OCI-LY1 (cell line): ENCODE measurements around the gene ZNF468.
"Not testable (repeated sequence)": the region's sequence is repeated elsewhere in the genome, so short reads cannot be mapped to it uniquely, and the experiment has no call there.

Source experiments
- H2AFZ ChIP-seq: fragments of 200-600 bp; sonication (generic), shearing (Covaris generic); 2 replicates; pipeline ENCODE4 v1.6.0; 2014; ENCODE audit warnings: antibody characterized with exemption, mild to moderate bottlenecking, low read length
- H3F3A ChIP-seq: fragments of 200-600 bp; sonication (generic), shearing (Covaris generic); 2 replicates; pipeline ENCODE4 v1.6.0; 2014; ENCODE audit warnings: mild to moderate bottlenecking, antibody characterized with exemption, low read length, moderate library complexity; ENCODE audit not compliant: insufficient read depth
- H3K27ac ChIP-seq: fragments of 200-600 bp; sonication (generic); 2 replicates; pipeline ENCODE4 v1.5.1; 2014; ENCODE audit warnings: low read length, mixed run types, mild to moderate bottlenecking, low read depth; ENCODE audit not compliant: poor library complexity, severe bottlenecking
- H3K27me3 ChIP-seq: fragments of 200-600 bp; sonication (generic); 2 replicates; pipeline ENCODE4 v1.6.0; 2014; ENCODE audit warnings: antibody characterized with exemption, mild to moderate bottlenecking, low read length, moderate library complexity; ENCODE audit not compliant: insufficient read depth
- H3K36me3 ChIP-seq: fragments of 200-600 bp; sonication (generic); 2 replicates; pipeline ENCODE4 v1.6.1; 2014; ENCODE audit warnings: mild to moderate bottlenecking, antibody characterized with exemption, low read length, moderate library complexity, mixed read lengths; ENCODE audit not compliant: insufficient read depth
- H3K4me1 ChIP-seq: fragments of 200-600 bp; sonication (generic); 2 replicates; pipeline ENCODE4 v1.5.1; 2014; ENCODE audit warnings: mild to moderate bottlenecking, low read length, moderate library complexity; ENCODE audit not compliant: insufficient read depth, severe bottlenecking
- H3K4me2 ChIP-seq: fragments of 200-600 bp; sonication (generic), shearing (Covaris generic); 2 replicates; pipeline ENCODE4 v1.6.1; 2014; ENCODE audit warnings: low read length
- H3K4me3 ChIP-seq: fragments of 200-600 bp; sonication (generic); 2 replicates; pipeline ENCODE4 v1.5.1; 2014; ENCODE audit warnings: low read length, low read depth, mild to moderate bottlenecking, mixed read lengths; ENCODE audit not compliant: poor library complexity, severe bottlenecking
- H3K79me2 ChIP-seq: fragments of 200-600 bp; shearing (Covaris generic); 2 replicates; pipeline ENCODE4 v1.6.1; 2016; ENCODE audit warnings: mixed run types, low read length, mixed read lengths; ENCODE audit not compliant: insufficient read depth
- H3K9ac ChIP-seq: fragments of 200-600 bp; sonication (generic), shearing (Covaris generic); 2 replicates; pipeline ENCODE4 v1.6.1; 2014; ENCODE audit warnings: mild to moderate bottlenecking, low read length, mixed read lengths
- H3K9me2 ChIP-seq: fragments of 200-600 bp; sonication (generic), shearing (Covaris generic); 2 replicates; pipeline ENCODE4 v1.6.1; 2014; ENCODE audit warnings: low read depth, mild to moderate bottlenecking, low read length, mixed read lengths
- H3K9me3 ChIP-seq: fragments of 200-600 bp; shearing (Covaris generic); 2 replicates; pipeline ENCODE4 v1.6.1; 2014; ENCODE audit warnings: low read length, mixed read lengths
- H4K20me1 ChIP-seq: fragments of 200-600 bp; sonication (generic), shearing (Covaris generic); 2 replicates; pipeline ENCODE4 v1.6.0; 2016; ENCODE audit warnings: mild to moderate bottlenecking, low read length; ENCODE audit not compliant: insufficient read depth
- EZH2 ChIP-seq: fragments of 200-600 bp; sonication (generic), shearing (Covaris generic); IDR thresholded peaks from 2 replicates; pipeline ENCODE4 v1.8.0; 2017; ENCODE audit warnings: borderline replicate concordance, mixed run types, mild to moderate bottlenecking, antibody characterized with exemption, low read length, moderate library complexity, mixed read lengths
- TF ChIP-seq, protein P1 (sequence below): fragments of 200-600 bp; sonication (generic), shearing (Covaris generic); IDR thresholded peaks from 2 replicates; pipeline ENCODE4 v1.5.1; 2017; ENCODE audit warnings: mild to moderate bottlenecking, antibody characterized with exemption, low read length, moderate library complexity, mixed read lengths

Gene ZNF468

DNA sequence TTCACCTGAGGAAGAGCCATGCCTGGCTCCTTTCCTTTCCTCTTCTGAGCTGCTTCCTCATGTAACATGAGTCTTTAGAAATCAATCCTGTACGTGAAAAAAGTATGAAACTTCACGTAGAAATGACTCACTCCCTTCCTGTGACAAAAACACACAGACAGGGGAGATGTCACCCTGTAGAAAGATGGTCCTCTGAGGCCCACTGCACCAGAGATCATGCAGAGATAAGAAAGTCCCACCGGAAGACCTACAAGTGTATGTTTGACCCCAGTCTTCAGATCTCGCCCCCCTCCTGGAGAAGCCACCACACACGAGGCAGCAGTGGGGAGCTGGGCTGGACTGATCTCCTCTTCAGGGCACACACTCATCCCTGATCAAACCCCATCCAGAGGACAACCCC lies 23.9 kb downstream of the ZNF468 start:
- H3K27ac ChIP-seq, H4K20me1 ChIP-seq, H3K27me3 ChIP-seq, H3F3A ChIP-seq, H3K4me3 ChIP-seq, H3K4me1 ChIP-seq, H3K9ac ChIP-seq, H3K79me2 ChIP-seq, H3K9me2 ChIP-seq, H3K4me2 ChIP-seq, H2AFZ ChIP-seq: not testable (repeated sequence)
- peaks cover 13% of the 10 kb centered on the region for H3K36me3 ChIP-seq
- peaks cover 11% of the 10 kb centered on the region for H3K9me3 ChIP-seq

DNA sequence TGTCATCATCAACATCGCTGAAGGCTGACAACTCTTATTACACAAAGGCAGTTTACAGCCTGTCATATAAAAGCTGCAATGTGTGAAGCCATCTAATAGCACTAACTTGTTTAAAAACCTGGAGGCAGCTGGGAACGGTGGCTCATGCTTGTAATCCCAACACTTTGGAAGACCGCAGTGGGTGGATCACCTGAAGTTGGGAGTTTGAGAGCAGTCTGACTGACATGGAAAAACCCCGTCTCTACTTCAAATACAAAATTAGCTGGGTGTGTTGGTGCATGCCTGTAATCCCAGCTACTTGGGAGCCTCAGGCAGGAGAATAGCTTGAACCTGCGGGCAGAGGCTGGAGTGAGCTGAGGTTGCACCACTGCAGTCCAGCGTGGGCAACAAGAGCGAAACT lies 27.6 kb downstream of the ZNF468 start:
- not testable (repeated sequence) for H3F3A ChIP-seq, H3K27ac ChIP-seq, H3K79me2 ChIP-seq, H4K20me1 ChIP-seq, H3K9ac ChIP-seq, H3K9me3 ChIP-seq, H3K9me2 ChIP-seq, H3K27me3 ChIP-seq, H3K4me3 ChIP-seq, H3K4me2 ChIP-seq, H2AFZ ChIP-seq, H3K36me3 ChIP-seq, H3K4me1 ChIP-seq

DNA sequence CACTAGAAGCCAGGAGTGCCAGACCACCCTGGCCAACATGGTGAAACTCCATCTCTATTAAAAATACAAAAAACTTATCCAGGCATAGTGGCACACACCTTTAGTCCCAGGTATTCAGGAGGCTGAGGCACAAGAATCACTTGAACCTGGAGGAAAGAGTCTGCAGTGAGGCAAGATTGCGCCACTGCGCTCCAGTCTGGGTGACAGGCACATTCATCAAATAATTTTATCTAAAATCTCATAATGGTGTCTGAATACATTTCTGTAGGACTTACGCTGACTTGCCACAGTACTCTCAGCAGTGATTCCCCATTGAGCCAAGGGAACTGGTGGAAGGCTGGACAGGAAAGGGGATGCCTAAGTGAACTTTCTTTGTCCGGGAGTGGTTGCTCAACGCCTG lies 31.7 kb downstream of the ZNF468 start:
- Histone ChIP-seq H3K27ac (no peak overlapping the region), H3K27me3 (no peaks in the 10 kb centered on the region), H4K20me1 (no peaks in the 10 kb centered on the region), H3K4me2 (no peak overlapping the region), H3K9me2 (no peaks in the 10 kb centered on the region), H3K9ac (no peak overlapping the region), H3F3A (no peaks in the 10 kb centered on the region), H3K79me2 (no peaks in the 10 kb centered on the region), H3K9me3 (peaks cover 3% of the 10 kb centered on the region; the same call in 1 of the 2 replicates), H2AFZ (no peak overlapping the region), H3K4me3 (no peak overlapping the region), H3K4me1 (no peaks in the 10 kb centered on the region), H3K36me3 (no peaks in the 10 kb centered on the region)
- no peak for TF ChIP-seq EZH2
- TF ChIP-seq, protein P1, sequence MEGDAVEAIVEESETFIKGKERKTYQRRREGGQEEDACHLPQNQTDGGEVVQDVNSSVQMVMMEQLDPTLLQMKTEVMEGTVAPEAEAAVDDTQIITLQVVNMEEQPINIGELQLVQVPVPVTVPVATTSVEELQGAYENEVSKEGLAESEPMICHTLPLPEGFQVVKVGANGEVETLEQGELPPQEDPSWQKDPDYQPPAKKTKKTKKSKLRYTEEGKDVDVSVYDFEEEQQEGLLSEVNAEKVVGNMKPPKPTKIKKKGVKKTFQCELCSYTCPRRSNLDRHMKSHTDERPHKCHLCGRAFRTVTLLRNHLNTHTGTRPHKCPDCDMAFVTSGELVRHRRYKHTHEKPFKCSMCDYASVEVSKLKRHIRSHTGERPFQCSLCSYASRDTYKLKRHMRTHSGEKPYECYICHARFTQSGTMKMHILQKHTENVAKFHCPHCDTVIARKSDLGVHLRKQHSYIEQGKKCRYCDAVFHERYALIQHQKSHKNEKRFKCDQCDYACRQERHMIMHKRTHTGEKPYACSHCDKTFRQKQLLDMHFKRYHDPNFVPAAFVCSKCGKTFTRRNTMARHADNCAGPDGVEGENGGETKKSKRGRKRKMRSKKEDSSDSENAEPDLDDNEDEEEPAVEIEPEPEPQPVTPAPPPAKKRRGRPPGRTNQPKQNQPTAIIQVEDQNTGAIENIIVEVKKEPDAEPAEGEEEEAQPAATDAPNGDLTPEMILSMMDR = no peak

DNA sequence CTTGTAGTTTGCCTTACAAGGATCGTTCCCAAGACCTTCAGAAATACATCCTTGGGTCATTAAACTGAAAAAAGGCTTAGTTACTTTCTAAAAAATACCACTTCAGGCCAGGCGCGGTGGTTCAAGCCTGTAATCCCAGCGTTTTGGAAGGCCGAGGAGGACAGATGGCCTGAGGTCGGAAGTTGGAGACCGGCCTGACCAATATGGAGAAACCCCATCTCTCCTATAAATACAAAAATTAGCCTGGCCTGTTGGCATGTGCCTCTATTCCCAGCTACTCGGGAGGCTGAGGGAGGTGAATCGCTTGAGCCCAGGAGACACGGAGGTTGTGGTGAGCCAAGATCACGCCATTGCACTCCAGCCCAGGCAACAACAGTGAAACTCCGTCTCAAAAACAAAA lies 33.7 kb downstream of the ZNF468 start:
- Histone ChIP-seq H3K9ac (no peak overlapping the region), H3K79me2 (no peaks in the 10 kb centered on the region), H3K4me3 (no peak overlapping the region), H3K4me2 (no peak overlapping the region), H3F3A (no peaks in the 10 kb centered on the region), H3K9me3 (peaks cover 3% of the 10 kb centered on the region; the same call in 1 of the 2 replicates), H4K20me1 (no peaks in the 10 kb centered on the region), H3K27me3 (no peaks in the 10 kb centered on the region), H3K4me1 (peaks cover 4% of the 10 kb centered on the region), H3K9me2 (no peaks in the 10 kb centered on the region), H2AFZ (no peak overlapping the region), H3K36me3 (peaks cover 9% of the 10 kb centered on the region), H3K27ac (no peak overlapping the region)
- TF ChIP-seq EZH2 = no peak
- TF ChIP-seq, protein P1 = no peak

DNA sequence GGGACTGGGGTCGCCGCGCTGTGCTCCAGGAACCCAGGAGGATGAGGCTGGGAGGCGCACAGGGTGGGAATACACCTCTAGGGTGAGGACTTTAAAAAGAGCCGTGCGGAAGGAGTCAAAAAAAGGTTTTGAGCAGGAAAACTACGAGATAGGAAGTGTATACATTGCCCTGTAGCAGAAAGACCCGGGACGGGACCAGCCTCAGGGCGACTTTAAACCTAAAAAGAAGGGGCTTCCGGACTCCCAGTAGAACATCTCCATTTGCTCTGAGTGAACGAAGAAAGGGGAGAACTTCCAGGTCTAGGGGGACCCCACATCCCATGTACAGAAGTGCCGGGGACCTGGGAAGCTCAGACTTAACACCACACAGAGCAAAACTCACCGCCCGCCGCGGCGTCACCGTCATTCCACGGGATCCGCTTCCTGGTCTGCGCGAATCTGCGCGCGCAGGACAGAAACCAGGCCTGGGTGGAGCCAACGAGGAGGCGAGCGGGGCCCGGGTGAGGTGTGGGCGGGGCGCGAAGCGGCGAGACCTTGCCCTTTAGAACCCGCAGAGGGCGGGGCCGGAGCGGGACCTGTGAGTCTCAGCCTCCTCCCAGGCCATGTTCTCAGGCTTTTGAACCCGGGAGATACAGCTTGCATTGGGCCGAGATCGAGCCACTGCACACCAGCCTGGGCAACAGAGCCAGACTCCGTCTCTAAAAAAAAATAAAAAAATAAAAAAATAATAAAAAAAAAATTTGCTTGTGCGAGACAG lies 36.0 kb downstream of the ZNF468 start, which contains the start of gene ZNF28:
TSS of gene ZNF28 (minus strand) at position 430 of the 757 bp plus-strand sequence. CDS start 3,675 bp downstream, outside the sequence.
- H3F3A ChIP-seq, H3K27me3 ChIP-seq, H3K9me2 ChIP-seq, H2AFZ ChIP-seq, H3K79me2 ChIP-seq, H3K27ac ChIP-seq, H3K9me3 ChIP-seq, H4K20me1 ChIP-seq, H3K4me1 ChIP-seq: not testable (repeated sequence)
- peak within 1 kb of the TSS; percentile 70 for H3K4me3 ChIP-seq
- H3K9ac ChIP-seq = peak within 1 kb of the TSS; percentile 68
- H3K36me3 ChIP-seq = peaks cover 32% of the 10 kb centered on the region
- H3K4me2 ChIP-seq = peak within 1 kb of the TSS; percentile 70

DNA sequence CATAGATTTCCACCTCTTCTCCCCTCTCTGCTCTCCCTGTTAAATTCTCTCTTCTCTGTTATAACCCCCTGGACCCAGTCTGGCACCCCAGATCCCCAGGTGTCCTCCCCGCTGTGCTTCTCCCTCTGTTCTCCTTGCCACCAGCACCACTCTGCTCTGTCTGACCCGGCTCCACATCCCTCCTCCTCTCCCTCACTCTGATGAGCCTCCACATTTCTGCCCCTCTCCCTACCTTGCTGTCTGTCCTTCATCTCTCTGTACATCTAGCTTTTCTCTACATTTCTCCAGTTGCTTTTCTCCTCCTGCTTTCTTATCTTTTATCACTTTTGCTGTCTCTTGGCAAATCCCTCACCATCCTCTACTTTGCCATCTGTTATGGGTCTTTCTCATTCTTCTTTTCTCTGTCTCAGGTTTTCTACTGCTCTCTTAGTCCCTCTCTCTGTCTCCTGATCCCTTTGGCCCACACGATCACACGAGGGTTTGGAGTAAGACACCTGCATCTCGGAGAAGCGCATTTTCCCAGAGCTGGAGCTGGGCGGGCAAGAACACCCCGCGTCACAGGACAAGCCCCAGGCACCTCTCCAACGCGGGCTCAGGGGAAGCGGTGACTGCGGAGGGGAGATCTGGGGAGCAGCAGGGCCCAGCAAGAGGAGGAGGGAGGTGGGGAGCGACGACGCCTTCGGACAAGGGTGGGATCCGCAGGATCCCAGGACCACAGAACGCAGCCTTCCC lies 36.8 kb downstream of the ZNF468 start:
- H2AFZ ChIP-seq = not testable (repeated sequence)

More for the DNA sequence above, 36.8 kb downstream of the ZNF468 start:
- not testable (repeated sequence) for H3K27me3 ChIP-seq, H3K79me2 ChIP-seq, H3F3A ChIP-seq, H3K4me1 ChIP-seq, H3K9me3 ChIP-seq, H3K9me2 ChIP-seq, H3K27ac ChIP-seq, H4K20me1 ChIP-seq
- H3K36me3 ChIP-seq = peaks cover 39% of the 10 kb centered on the region
- H3K4me3 ChIP-seq = peak overlapping the region; percentile 70
- peak overlapping the region; percentile 70 for H3K4me2 ChIP-seq
- peak overlapping the region; percentile 68 for H3K9ac ChIP-seq
